ENCODE measurements around the gene TYW3.
"Not testable (repeated sequence)": the region's sequence is repeated elsewhere in the genome, so short reads cannot be mapped to it uniquely, and the experiment has no call there.

TYW3 gene

GRCh38 chr1:74728736-74729135, 4.2 kb upstream of the TYW3 start:
- H3K4me3 ChIP-seq (ENCODE audit: low read length), result no peak overlapping the region

GRCh38 chr1:74729741-74730478, 3.0 kb upstream of the TYW3 start:
- no peak for DNase-seq (ENCODE audit: low read depth, low spot score)
- H3K4me3 ChIP-seq (ENCODE audit: low read length), result no peak overlapping the region

More at GRCh38 chr1:74728736-74729135, 4.2 kb upstream of the TYW3 start:
- DNase-seq (ENCODE audit: low read depth, low spot score), result no peak

GRCh38 chr1:74731399-74732052, 1.4 kb upstream of the TYW3 start:
- H3K4me3 ChIP-seq (ENCODE audit: low read length), result no peak overlapping the region
- DNase-seq (ENCODE audit: low read depth, low spot score), result no peak

- peak overlapping the region; percentile 97 for H3K4me3 ChIP-seq (ENCODE audit: low read length)
- not testable (repeated sequence) for DNase-seq (ENCODE audit: low read depth, low spot score)
These were observed 643 bp upstream of the TYW3 start for GRCh38 chr1:74732071-74732946.

GRCh38 chr1:74733604-74734484, 892 bp downstream of the TYW3 start:
- H3K4me3 ChIP-seq (ENCODE audit: low read length), result peak overlapping the region; percentile 97
- DNase-seq (ENCODE audit: low read depth, low spot score), result peak; percentile 86

- DNase-seq (ENCODE audit: low read depth, low spot score), result no peak
- no peak overlapping the region for H3K4me3 ChIP-seq (ENCODE audit: low read length)
These were observed 4.4 kb downstream of the TYW3 start for GRCh38 chr1:74737333-74737732.

GRCh38 chr1:74740307-74740980, 7.5 kb downstream of the TYW3 start:
- not testable (repeated sequence) for H3K4me3 ChIP-seq (ENCODE audit: low read length); DNase-seq (ENCODE audit: low read depth, low spot score)

- not testable (repeated sequence) for H3K4me3 ChIP-seq (ENCODE audit: low read length); DNase-seq (ENCODE audit: low read depth, low spot score)
These were observed 12.3 kb downstream of the TYW3 start for GRCh38 chr1:74745247-74745646.

GRCh38 chr1:74748960-74749359, 16.0 kb downstream of the TYW3 start:
- no peak overlapping the region for H3K4me3 ChIP-seq (ENCODE audit: low read length)
- no peak for DNase-seq (ENCODE audit: low read depth, low spot score)

- DNase-seq (ENCODE audit: low read depth, low spot score), result no peak
- H3K4me3 ChIP-seq (ENCODE audit: low read length), result no peak overlapping the region
These were observed 20.2 kb downstream of the TYW3 start for GRCh38 chr1:74753104-74753503.

- H3K4me3 ChIP-seq (ENCODE audit: low read length), result no peak overlapping the region
- no peak for DNase-seq (ENCODE audit: low read depth, low spot score)
These were observed 22.5 kb downstream of the TYW3 start for GRCh38 chr1:74755475-74755874.

GRCh38 chr1:74756650-74757049, 23.7 kb downstream of the TYW3 start:
- DNase-seq (ENCODE audit: low read depth, low spot score); H3K4me3 ChIP-seq (ENCODE audit: low read length): not testable (repeated sequence)

GRCh38 chr1:74763807-74764206, 30.9 kb downstream of the TYW3 start:
- no peak overlapping the region for H3K4me3 ChIP-seq (ENCODE audit: low read length)
- DNase-seq (ENCODE audit: low read depth, low spot score), result no peak

GRCh38 chr1:74766579-74766978, 33.6 kb downstream of the TYW3 start:
- no peak for DNase-seq (ENCODE audit: low read depth, low spot score)
- no peak overlapping the region for H3K4me3 ChIP-seq (ENCODE audit: low read length)

- DNase-seq (ENCODE audit: low read depth, low spot score), result peak; percentile 42
- H3K4me3 ChIP-seq (ENCODE audit: low read length), result no peak overlapping the region
These were observed 34.5 kb downstream of the TYW3 start for GRCh38 chr1:74767490-74767889.

- H3K4me3 ChIP-seq (ENCODE audit: low read length), result no peak overlapping the region
- DNase-seq (ENCODE audit: low read depth, low spot score), result peak; percentile 55
These were observed 39.1 kb downstream of the TYW3 start for GRCh38 chr1:74771913-74772515.

- DNase-seq (ENCODE audit: low read depth, low spot score), result no peak
These were observed 40.0 kb downstream of the TYW3 start for GRCh38 chr1:74772945-74773344.

GRCh38 chr1:74773582-74773981, 40.6 kb downstream of the TYW3 start:
- no peak for DNase-seq (ENCODE audit: low read depth, low spot score)
- H3K4me3 ChIP-seq (ENCODE audit: low read length), result no peak overlapping the region

More at GRCh38 chr1:74772945-74773344, 40.0 kb downstream of the TYW3 start:
- no peak overlapping the region for H3K4me3 ChIP-seq (ENCODE audit: low read length)
